Brain microvascular endothelial cell (primary cell): ENCODE results near the gene OR3A3.
"Not testable (repeated sequence)": the region's sequence is repeated elsewhere in the genome, so short reads cannot be mapped to it uniquely, and the experiment has no call there.

Experiments used
- DNase-seq: peaks from one replicate; pipeline ENCODE4 v3.0.0-alpha.2; 2020
- H3K27ac ChIP-seq: fragments of 250-450 bp; sonication (Bioruptor Pico); 2 replicates; pipeline ENCODE4 v1.5.1; 2020; ENCODE audit warnings: mild to moderate bottlenecking, moderate library complexity
- H3K27me3 ChIP-seq: fragments of 250-450 bp; sonication (Bioruptor Pico); replicated peaks from 2 replicates; pipeline ENCODE4 v1.5.1; 2020; ENCODE audit warnings: mild to moderate bottlenecking
- H3K36me3 ChIP-seq: fragments of 250-450 bp; sonication (Bioruptor Pico); replicated peaks from 2 replicates; pipeline ENCODE4 v1.5.1; 2020; ENCODE audit warnings: mild to moderate bottlenecking
- H3K4me3 ChIP-seq: 2 replicates; pipeline ENCODE4 v1.5.1; 2011; ENCODE audit warnings: low read depth, mild to moderate bottlenecking, control low read depth, low read length, moderate library complexity
- CTCF ChIP-seq: IDR thresholded peaks from 2 replicates; pipeline ENCODE4 v1.5.1; 2011; ENCODE audit warnings: low read depth, mild to moderate bottlenecking, moderate library complexity, low read length, control low read depth, inconsistent platforms; ENCODE audit errors: missing control alignments
- in situ Hi-C: cut with HindIII; loops from 2 replicates; pipeline ENCODE4 v1.10.0; 2017; ENCODE audit warnings: low sequenced_read_pairs, low pct_ligation_motif_present

Gene OR3A3

GRCh38 chr17:3398310-3398709 is 12.9 kb upstream of the OR3A3 start, which contains the start of gene OR1E1:
TSS of gene OR1E1 (minus strand) at chr17:3398410. CDS start at chr17:3398410, 0 bp downstream.
- no peaks in the 10 kb centered on the region for H3K36me3 ChIP-seq
- no peaks in the 10 kb centered on the region for H3K27me3 ChIP-seq
- TF ChIP-seq CTCF, result no peak
- DNase-seq, result no peak
- in situ Hi-C loops, result no loop called here
- H3K27ac ChIP-seq, result no peak within 1 kb of the TSS
- no peak within 1 kb of the TSS for H3K4me3 ChIP-seq

- H3K36me3 ChIP-seq, result no peaks in the 10 kb centered on the region
- in situ Hi-C loops, result no loop called here
- no peak for TF ChIP-seq CTCF
- DNase-seq, result no peak
- H3K27ac ChIP-seq, result no peak overlapping the region
- H3K4me3 ChIP-seq, result no peak overlapping the region
- H3K27me3 ChIP-seq, result no peaks in the 10 kb centered on the region
Observed at GRCh38 chr17:3400055-3400454, 11.1 kb upstream of the OR3A3 start.

DNA sequence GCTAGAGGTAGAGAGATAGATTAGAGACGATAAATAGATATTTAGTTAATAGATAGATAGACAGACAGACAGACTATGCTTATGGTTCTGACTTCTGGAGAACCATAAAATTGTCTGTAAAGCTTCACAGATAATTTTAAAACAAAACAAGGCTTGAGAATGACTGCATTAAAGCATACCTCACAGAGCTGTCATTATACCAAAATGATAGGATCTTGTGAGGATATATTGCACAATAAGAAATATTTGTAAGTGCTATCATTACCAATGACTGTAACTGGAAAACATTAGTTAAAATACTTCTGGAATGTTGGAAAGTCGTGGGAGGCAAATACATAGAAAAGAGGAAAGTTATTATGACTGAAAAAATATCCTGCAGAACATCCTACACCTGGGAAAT is 9.4 kb upstream of the OR3A3 start:
- no peaks in the 10 kb centered on the region for H3K27me3 ChIP-seq
- H3K27ac ChIP-seq, result no peak overlapping the region
- in situ Hi-C loops, result no loop called here
- DNase-seq, result no peak
- no peak overlapping the region for H3K4me3 ChIP-seq
- H3K36me3 ChIP-seq, result no peaks in the 10 kb centered on the region
- no peak for TF ChIP-seq CTCF

GRCh38 chr17:3403856-3404255 is 7.3 kb upstream of the OR3A3 start:
- H3K36me3 ChIP-seq, DNase-seq, in situ Hi-C loops, H3K27ac ChIP-seq, H3K27me3 ChIP-seq, H3K4me3 ChIP-seq: not testable (repeated sequence)

GRCh38 chr17:3412216-3412615 is 1.0 kb downstream of the OR3A3 start:
- H3K27me3 ChIP-seq, H3K36me3 ChIP-seq, H3K27ac ChIP-seq, DNase-seq, H3K4me3 ChIP-seq, in situ Hi-C loops: not testable (repeated sequence)

DNA sequence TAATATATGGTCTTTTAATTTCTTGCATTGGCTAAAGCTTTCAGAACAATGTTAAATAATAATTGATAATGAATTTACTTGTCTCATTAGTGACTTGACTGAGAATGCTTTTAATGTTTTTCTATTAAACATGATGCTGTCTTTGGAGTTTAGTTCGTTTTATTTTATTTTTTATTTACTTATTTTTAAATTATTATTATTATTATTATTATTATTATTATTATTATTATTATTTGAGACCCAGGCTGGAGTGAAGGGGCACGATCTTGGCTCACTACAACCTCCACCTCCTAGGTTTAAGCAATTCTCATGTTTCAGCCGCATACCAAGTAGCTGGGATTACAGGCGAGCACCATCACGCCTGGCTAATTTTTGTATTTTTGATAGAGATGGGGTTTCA is 4.4 kb downstream of the OR3A3 start:
- no peak for TF ChIP-seq CTCF
- in situ Hi-C loops, result no loop called here
- DNase-seq, result no peak
- Histone ChIP-seq H3K27me3 (no peaks in the 10 kb centered on the region), H3K36me3 (no peaks in the 10 kb centered on the region), H3K4me3 (no peak overlapping the region), H3K27ac (no peak overlapping the region)

GRCh38 chr17:3418222-3418621 is 7.1 kb downstream of the OR3A3 start:
- TF ChIP-seq CTCF, result no peak
- Histone ChIP-seq H3K36me3 (no peaks in the 10 kb centered on the region), H3K4me3 (no peak overlapping the region), H3K27ac (no peak overlapping the region), H3K27me3 (no peaks in the 10 kb centered on the region)
- no peak for DNase-seq
- in situ Hi-C loops, result no loop called here

DNA sequence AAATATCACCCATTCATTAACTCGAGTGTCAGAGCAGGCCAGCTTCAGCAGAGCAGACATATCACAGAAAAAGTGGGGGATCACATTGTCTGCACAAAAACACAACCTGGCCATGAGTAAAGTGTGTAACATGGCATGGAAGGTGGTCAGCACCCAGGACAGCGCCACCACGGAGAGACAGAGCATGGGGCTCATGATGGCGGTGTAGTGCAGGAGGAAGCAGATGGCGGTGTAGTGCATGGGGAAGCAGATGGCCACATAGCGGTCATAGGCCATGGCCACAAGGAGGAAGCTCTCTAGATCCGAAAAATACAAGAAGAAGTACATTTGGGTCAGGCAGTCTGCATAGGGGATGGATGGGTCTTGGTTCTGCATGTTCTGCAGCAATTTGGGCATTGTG is 22.0 kb downstream of the OR3A3 start:
- peak; percentile 1 for DNase-seq
- H3K27me3 ChIP-seq, in situ Hi-C loops, H3K36me3 ChIP-seq, H3K4me3 ChIP-seq, H3K27ac ChIP-seq: not testable (repeated sequence)
